Kidney glomerular epithelial cell (primary cell): Measurements from ENCODE around the gene ADAMTS14.

Experiments used
- DNase-seq: peaks from one replicate; lab custom pipeline; 2025; lab: John Stamatoyannopoulos, UW

The ADAMTS14 gene

DNA sequence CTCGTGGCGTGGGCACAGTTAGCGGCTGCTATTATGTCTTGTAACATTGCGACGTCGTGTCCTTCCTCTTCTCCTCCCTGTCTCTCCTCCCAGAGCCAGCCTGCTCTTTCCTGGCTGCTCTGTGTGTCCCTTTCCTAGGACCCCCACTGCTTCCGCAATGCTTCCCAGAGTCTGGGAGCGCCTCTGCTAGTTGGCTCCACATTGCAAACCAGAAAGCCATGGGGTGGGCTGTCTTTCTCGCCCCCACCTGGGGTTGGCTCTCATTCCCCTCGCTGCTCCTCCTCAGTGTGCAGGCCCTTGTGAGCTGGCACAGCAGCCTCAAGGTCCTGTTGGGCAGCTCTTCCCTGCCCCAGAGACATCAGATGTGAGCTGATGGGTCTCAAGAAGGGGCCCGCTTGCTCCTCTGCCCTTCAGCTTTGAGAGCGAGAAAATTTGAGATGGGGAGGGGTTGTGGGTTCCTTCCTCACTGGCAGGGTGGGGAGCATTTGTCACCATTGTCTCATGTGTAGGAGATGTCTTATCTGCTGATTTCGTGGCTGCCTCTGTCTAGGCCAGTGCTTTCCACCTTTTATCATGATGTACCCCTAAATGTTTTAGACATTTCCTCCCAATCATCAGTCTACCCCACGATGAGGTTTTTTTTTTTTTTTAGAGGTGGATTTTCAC, 3.3 kb downstream of the ADAMTS14 start:
- DNase-seq: no peak

- DNase-seq: no peak
These were observed 4.2 kb downstream of the ADAMTS14 start for GRCh38 chr10:70676511-70676910.

DNA sequence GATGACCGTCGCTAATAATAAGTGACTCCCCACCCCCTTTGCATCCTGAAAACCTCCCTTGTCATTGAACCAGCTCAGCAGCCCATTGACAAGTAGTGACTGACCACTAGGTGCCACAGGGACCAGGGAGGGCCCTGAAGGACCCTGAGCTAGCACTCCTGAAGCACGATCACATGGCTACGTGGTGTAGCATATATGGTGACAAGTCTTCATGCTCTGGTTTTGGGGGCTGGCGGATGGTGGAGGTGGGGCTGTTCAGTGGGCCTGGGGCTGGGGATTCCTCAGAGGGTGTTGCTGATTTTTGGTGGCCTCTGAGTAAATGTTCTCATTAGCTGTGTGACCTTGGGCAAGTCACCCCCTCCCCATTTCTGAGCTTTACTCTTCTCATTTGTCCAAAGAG, 4.7 kb downstream of the ADAMTS14 start:
- DNase-seq: no peak

- DNase-seq: no peak
These were observed 5.4 kb downstream of the ADAMTS14 start for GRCh38 chr10:70677620-70678249.

DNA sequence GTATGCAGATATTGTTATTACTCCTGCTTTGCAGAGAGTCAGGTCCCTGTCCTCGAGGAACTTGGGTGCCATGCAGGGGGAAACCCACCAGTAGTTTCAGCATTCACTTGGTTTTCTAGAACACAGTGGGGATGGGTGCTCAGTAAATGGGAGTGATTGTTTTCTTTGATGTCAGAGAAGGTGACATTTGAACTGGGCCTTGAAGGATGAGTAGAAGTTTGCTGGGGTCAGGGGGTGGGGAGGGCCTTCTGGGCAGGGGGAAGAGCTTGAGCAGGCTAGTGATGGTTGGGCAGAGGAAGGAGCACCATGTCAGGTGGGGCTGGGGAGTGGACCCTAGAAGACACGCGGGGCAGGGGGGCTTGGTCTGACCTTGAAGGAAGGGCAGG, 5.9 kb downstream of the ADAMTS14 start:
- DNase-seq: no peak

- DNase-seq: no peak
These were observed 6.6 kb downstream of the ADAMTS14 start for GRCh38 chr10:70678757-70679489.

DNA sequence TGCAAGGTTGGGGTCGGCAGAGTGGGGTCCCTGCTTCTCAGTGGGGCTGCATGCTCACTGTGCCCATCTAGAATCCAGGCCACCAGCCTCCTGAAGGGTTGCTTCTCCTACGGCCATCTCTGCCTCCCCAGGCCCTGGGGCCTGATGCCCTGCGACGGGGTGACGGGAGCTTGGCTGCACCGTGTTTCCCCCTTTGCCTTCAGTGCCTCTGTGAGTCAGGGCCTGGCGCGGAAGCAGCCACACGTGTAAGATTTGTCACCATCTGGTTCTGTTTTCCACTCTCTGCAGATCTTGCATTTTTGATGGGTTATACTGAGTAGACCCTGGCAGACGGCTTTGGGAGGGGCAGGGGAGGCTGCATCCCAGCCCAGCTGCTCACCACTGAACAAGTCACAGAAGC, 7.2 kb downstream of the ADAMTS14 start:
- no peak for DNase-seq

DNA sequence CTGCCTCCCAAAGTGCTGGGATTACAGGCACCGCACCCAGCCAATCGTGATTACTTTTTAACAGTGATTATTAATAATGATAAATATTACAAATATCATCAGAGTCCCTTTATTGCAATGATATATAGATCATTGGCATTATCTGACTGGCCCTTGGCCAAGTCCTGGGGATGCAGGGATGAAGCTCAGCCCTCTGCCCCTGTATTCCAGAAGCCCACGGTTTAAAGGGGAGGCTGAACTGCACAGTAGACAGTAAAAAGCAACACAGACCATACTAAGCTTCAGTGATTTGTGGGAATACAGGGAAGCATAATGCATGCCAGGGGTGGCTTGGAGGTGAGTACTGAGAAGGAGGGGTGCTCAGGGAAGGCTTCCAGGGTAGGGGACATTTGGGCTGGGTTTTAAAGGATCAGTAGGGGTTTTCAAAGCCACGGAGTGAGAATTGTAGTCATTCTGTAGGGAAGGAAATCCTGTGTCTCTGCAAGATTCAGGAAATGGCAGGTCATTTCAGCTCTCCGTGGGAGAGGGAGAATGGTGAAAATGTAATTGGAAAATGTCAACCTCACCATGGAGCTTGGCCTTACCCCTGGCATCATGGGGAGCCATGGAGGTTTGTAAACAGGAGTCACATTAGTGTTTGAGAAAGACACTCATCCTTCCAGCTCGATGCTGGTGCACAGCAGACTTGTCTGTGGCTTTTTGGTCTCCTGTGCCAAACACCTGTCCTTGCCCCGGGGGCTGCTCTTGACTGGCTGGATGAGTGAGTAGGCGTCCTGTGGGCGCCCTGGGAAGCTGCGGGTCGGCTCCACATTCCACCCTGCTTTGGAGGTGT, 8.8 kb downstream of the ADAMTS14 start:
- DNase-seq: no peak

- DNase-seq: no peak
These were observed 9.4 kb downstream of the ADAMTS14 start for GRCh38 chr10:70681731-70682005.

DNA sequence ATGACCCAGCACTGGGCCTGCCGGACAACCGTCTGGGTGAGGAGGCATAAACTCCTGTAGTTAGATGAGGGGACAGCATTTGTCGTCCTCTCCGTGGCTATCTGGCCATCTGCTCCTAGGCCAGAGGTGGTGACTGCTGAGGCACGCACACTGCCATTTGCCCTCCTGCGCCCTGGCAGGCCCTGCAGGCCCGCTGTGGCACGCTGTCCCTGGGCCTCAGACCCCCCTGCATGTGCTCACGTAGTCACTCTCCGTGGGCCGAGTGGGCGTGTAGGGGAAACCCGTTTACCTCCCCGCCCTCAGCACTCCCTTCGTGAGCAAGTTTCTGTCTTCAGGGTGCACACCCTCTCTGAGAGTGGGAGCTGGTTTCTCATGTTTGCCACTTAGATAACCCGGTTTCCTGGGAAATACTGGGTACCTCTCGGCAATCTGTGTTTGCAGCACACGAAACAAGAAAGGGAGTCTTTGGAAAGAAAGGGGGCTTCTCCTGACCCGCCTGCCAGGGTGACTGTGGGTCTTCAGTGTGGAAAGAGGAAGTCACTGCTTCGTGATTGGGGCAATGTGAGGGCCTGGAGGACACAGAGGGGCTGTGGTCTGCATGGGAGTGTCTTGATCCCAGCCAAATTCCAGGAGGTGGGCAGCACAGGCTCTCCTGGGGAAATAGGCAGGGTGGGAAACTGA, 10.8 kb downstream of the ADAMTS14 start:
- DNase-seq: no peak

GRCh38 chr10:70683601-70683934, 11.3 kb downstream of the ADAMTS14 start:
- no peak for DNase-seq

DNA sequence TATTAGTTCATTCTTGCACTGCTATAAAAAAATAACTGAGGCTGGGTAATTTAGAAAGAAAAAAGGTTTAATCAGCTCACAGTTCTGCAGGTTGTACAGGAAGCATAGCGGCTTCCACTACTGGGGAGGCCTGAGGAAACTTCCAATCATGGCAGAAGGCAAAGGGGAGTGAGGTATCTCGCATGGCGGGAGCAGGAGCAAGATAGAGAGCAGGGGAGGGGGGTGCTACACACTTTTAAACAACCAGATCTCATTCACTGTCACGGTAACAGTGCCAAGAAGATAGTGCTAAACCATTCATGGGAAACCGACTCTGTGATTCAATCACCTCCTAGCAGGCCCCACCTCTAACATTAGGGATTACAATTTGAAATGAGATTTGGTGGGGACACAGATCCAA, 11.6 kb downstream of the ADAMTS14 start:
- no peak for DNase-seq

DNA sequence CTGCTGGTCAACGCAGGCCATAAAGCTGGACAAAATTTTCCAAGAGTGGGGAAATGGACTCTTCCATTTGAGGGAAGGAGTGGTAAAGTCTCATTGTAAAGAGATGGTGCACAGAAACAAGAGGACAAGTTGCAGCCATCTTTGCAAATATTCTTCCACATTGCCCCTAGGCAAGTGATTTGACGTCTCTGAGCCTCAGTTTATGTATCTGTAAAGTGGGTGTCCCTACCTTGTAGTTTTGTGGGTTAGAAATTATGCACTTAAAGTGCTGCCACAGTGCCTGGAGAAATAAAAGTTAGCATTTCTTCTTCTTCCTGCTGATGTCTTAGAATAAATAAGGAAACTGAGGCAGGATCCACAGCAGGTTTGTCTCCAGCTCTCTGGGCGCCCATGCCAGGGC, 12.1 kb downstream of the ADAMTS14 start:
- DNase-seq: no peak

DNA sequence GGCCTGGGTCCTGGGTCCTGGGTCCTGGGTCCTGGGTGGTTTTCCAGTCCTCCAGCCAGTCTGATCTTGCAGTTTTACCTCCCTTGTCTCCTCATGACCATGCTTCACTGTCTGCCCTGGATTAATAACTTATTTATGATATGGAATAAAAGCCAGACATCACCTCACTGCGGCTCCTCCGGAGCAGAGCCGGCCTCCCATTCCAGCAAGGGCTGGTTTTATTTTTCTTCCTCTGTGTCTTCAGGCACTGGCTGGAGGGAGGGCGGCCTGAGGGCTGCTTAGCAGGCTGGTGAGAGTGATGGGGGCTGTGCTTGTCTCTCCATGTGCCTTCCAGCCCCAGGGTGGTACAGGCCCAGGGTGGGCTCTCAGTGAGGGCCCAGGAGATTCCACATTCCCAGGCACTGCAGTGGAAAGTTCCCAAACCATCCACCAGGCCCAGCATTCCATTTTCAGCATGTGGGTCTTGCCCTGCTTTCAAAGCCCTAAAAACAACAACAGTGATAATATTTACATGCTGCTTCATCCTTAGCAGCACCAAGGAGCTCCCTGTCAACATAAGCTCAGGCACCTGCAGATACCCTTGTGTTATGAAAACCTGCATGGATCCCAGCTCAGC, 12.6 kb downstream of the ADAMTS14 start:
- DNase-seq: no peak

- no peak for DNase-seq
These were observed 13.2 kb downstream of the ADAMTS14 start for GRCh38 chr10:70685455-70685911.

- DNase-seq: no peak
These were observed 16.5 kb downstream of the ADAMTS14 start for GRCh38 chr10:70688828-70689227.

DNA sequence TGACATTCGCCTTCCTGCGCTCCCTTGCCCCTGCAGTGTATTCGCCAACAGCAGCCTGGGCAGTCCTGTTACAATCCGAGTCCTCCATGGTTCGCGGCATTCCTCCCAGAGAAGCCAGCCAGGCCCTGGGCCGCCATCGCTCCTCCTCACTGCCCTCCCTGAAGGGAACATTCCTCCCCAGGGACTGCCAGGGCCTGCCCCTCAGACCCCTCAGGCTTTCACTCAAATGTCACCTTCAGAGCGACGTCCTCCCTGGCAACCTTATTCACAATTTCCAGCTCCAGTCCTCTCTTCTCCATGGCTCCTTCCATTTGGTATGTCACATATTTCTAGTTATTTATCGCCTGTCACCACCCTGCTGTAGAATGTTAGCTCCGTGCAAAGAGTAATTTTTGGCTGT, 17.4 kb downstream of the ADAMTS14 start:
- no peak for DNase-seq

DNA sequence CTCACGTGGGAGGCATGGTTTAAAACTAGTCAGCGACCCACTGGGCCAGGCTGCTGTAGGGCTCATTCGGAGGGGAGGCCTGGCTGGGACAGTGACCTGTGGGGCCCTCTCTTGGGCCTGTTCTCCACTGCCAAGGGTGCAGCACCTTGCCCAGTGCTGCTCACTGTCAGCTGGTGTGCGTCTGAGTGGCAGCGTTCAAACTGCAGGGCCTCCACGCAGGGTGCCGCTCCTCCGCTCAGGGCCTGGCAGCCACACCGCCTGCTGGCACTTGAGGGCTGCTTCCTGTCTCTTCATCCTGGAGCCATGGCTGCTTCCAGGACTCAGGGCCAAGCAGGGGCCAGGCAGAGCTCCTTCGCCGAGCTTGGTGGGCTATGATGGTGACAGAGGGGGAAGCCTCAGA, 18.3 kb downstream of the ADAMTS14 start:
- DNase-seq: no peak

- no peak for DNase-seq
These were observed 19.3 kb downstream of the ADAMTS14 start for GRCh38 chr10:70691611-70692010.

DNA sequence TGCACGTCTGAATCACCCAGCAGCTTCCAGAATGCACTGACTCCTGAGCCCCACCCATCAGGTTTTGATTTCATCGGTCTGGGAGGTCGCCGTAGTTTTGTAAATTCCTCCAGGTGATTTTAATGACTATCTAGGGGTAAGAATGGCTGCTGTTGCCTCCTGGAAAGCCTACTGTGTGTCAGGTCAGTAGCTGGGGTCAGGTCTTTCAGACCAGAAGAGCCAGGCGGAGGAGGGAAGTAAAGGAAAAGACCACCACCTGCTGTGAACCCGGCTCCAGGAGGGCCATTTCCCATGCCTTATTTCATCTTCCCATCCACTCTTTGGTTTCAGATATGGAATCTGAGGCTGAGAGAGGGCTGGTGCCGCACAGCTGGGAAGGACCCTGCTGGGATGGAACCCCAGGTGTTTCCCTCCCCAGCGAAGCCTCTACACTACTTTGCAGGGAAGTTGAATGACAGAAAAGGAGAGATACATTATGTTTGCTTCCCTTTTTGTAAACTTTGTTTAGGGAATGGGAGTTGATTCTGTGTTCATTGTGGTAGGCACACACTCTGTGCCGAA, 19.8 kb downstream of the ADAMTS14 start:
- no peak for DNase-seq

DNA sequence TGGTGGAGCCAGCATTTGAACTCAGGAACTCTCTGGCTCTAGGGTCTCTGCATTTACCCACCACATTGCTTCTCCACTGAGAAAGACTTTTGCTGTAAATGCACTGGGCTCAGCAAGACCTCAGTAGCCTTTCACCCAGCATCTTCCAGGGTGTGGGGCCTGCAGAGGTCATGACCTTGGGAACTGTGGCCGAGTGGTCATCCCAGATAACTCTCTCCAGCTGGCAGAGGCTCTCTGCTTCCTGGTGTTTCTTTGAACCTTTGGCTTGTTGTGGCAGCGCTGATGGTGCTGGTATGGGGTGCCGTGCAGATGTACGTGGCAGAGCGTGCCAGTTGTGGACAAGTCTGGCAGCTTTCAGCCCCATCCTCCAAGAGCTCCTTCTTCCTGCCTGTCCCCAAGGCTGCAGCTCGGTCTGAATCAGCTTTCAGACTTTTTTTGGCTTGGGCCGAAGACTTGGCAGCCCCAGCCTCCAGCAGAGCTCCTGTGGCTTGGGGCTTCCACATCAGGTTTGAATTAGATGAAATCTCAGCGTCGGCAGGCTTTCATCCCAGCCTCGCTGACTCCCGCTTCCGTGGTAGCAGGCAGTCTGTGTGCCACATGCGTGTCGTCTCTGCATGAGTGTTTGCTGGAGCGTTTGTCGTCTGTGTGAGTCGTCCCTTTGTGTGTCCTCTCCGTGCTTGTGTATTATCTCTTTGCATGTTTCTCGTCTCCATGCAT, 21.5 kb downstream of the ADAMTS14 start:
- no peak for DNase-seq
